NCI-H146 treated with DMSO at 0.1 percent for 48 hours (cell line): ENCODE data around the gene NEDD9.
A peak's percentile ranks its signal among the peaks of the same experiment; 100 is the strongest.

Source experiments
- DNase-seq: peaks from one replicate; lab custom pipeline; 2025; ENCODE audit not compliant: unreplicated experiment; lab: John Stamatoyannopoulos, UW

Gene NEDD9

GRCh38 chr6:11232193-11232769 is at the start of gene NEDD9:
TSS of gene NEDD9 (minus strand) at chr6:11232668. CDS start at chr6:11232515, 153 bp downstream.
- DNase-seq, result peak; percentile 58

DNA sequence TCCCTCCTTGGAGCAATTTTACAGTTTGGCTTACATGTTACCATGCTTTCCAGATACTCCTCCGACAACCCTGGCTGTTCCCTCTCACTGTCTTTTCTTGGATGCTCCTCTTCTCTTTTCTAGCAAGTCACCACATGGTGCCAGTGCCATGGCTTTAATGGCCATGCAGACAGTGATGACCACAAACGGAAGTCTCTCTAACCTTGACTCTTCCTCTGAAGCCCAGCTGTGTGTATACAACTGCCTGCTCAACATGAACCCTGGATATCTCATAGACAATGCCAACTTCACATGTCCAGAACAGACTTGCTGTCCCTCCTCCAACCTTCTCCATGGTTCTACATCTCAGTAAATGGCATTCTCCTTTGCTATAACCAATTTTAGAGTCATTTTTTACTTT is 49.8 kb upstream of the NEDD9 start:
- DNase-seq, result no peak

- DNase-seq, result no peak
Measured at GRCh38 chr6:11280394-11280793, 47.9 kb upstream of the NEDD9 start.

DNA sequence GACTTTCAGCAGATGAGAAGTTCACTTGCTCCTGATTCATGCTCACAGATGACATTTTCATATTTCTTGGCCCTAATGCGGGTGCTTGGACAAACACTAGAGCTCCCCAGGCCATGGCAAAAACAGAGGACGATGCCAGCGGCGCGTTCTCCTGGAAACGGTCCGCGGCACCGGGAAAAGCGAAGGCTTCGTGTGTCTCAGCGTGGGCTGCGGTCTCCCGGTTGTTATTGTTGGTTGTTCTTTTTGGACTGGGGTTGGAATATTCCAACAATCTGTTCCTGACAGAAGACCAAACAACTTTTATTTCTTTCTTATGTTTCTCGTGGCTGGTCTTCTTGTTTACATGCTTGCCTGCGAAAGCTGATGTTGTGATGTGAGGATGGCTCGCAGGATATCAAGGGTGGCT is 46.8 kb upstream of the NEDD9 start:
- DNase-seq, result no peak

DNA sequence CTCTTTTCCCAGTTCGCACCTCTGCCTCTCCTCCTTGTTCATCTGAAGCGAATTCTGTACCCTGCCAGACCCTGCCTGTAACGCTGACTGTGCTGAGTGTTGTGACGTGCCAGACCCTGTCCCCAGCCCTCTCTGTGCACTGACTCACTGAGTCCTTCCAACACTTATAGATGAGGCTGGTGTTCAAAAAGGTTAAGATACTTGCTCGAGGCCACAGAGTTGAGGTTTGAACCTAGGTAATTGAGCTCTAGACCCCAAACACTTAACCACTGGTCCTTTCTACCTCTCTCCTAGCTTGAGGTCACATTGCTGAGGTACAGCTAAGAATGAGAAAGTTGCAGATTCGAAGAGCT is 45.7 kb upstream of the NEDD9 start:
- DNase-seq, result no peak

GRCh38 chr6:11277275-11278206 is 45.1 kb upstream of the NEDD9 start:
- no peak for DNase-seq

DNA sequence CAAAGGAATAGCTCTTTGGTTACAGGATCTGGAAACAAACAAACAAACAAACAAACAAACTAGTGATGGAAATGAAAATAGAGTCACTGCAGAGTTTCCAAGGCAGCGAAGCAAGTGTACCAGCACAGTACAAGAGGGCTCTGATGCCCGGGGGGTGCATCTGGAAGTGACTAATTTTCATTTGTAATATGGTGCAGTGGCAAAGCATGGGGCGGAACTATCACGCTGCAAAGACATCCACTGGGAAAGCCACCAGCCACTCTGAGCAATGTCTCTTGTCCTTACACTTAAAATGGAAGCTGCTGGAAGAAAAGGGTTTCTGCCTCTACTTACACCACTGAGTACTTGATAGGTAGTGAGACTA is 44.4 kb upstream of the NEDD9 start:
- DNase-seq, result no peak

- no peak for DNase-seq
Measured at GRCh38 chr6:11276228-11276627, 43.8 kb upstream of the NEDD9 start.

- no peak for DNase-seq
Measured at GRCh38 chr6:11275598-11275997, 43.1 kb upstream of the NEDD9 start.

DNA sequence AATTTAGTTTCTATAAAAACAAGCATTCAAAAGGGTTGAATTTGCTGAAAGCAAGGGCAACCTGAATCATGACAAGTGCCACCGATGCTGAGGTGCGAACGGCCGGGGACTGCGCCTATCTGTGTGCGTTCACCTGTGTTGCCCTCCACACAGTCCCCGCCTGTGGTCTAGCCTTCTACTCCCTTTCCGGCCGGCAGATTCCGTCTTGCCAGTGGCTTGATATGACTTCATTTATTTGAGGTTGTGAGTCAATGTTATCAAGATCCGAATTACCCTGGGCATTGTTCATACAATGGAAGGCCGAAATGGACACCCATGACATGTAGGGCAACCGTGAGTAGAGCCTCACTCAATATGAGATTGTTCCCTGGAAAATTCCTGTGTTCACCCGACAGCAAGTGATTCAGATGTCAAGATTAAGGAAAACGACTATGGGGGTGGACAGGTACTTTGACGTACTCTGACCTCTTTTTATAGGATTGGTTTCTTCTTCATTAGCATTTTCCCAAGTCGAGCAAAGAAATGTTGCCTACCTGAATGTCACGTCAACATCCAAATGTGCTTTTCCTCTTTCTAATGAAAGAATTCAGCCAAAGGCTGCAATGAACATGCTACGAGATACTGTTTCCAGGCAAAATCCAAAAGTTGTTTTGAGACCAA is 41.1 kb upstream of the NEDD9 start:
- no peak for DNase-seq

DNA sequence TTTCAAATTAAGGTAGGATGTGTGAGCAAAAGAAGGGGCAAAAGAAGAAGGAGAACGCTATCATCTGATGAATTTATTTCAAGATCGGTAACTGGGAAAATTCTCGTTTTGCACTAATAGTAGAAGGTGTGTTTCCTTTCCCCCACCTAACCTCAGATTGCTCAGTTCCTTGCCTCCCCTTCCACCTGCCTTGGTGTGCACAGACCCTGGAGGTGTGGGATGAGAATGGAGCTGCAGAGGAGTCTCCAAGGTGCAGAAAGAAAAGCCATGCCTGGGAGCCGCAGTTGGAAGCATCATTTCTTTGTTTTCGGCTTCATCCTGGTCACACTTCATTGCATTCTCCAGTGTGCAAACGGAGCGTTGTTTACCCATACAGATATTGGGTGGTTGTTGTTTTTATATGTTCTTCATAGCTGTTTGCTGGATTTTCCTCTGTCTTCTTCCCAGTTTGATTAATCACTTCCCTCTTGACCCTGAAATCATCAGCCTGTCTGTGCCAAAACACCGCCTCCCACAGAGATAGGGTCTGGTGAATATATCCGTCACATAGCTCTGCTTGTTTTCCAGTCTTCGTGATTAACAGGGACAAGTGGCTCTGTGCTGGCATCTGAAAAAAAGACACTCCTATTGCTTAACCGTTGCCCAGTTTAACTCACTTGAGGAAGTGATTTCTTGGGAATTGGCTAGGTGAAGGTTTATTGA is 40.2 kb upstream of the NEDD9 start:
- no peak for DNase-seq

DNA sequence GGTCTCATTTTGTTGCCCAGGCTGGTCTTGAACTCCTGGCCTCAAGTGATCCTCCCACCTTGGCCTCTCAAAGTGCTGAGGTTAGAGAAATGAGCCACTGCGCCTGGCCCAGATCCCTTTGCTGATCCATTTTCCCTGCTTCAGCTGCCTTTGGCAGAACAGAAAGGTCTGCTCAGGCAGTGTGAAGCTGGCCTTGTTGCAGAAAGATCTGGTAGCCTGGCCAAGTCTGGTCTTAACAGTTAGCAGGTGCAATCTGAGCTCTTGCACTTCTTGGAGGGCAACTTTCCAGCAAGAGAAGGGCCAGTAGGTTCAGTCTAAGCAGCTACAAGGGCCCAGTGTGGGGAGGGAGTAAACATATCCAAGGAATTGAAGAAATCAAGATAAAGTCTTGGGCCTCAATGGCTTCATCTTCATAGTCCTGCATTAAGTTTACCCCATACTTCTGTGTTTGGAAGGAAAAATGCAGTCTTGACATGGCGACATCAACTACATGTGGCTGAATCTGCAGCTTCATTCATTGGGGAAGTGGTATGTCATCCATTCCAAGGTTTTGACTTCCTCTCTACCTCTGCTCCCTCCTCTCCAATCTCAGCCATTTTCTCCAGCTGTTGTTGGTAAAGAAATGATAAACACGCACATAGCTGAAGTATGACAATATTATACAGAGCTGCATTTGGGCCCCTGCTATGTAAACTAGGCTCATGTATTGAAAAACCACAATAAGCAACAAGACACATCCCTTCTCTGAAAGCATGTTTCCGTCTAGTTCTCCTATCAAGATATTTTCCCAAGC is 39.0 kb upstream of the NEDD9 start:
- no peak for DNase-seq

GRCh38 chr6:11270030-11271027 is 37.9 kb upstream of the NEDD9 start:
- DNase-seq, result no peak

GRCh38 chr6:11268978-11269377 is 36.5 kb upstream of the NEDD9 start:
- DNase-seq, result no peak

DNA sequence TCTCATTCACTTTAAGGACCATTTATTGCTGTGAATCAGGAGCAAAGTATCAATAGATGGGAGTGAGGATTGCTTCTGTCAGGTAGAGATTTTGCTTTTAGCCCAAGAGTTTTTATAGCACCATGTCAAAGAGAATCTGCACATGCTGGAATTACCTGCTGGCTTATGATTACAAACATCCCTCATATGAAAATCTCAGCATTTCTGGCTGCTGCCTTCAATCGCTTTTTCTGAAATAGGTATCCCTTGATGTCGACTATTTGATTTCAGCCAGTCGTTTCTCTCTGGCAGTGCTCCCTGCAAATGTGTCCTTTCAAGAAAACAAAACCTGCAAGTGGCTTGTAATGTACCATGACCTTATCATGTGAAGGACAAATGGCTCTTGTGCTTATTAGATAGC is 34.5 kb upstream of the NEDD9 start:
- no peak for DNase-seq

- no peak for DNase-seq
Measured at GRCh38 chr6:11265932-11266331, 33.5 kb upstream of the NEDD9 start.

DNA sequence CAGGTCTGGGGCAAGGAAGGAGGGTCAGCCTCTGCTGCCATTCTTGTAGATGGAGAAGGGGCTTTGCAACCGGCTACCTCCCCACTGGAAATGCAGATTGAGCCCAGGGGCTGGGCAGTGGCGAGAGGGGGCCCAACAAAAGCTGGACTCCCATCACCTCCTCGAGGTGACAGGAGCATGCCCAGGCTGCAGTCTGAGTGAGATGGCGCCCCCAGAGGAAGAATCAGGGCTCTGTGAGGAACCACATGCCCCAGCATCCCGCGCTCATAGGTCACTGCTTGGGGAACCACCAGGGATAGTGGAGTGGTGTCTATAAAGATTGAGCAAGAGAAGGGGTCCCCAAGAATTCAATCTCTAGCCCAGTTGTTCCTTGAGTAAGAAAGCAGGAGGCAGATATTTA is 31.6 kb upstream of the NEDD9 start:
- no peak for DNase-seq

DNA sequence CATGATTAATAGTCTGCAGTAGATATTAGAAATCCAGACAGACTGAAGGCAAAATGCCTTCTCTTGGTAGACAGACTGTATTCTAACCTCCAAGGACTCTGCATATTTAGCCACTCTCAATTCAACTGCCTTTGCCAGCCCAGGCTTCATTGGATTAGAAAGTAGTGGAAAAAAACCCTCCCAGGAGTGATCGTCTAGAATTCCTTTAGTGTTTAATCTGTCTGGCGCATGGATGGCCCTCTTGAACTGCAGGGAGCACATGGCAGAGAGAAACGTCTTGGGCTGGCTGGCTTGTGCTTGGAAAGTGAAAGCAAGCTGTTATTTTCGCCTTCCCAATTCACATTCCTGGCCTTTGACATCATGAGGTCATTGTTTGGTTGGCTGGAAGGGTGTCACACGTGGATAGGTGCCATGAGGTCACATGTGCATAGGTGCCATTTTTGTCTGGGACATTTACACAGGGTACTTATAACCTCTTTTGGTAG is 30.9 kb upstream of the NEDD9 start:
- DNase-seq, result no peak

DNA sequence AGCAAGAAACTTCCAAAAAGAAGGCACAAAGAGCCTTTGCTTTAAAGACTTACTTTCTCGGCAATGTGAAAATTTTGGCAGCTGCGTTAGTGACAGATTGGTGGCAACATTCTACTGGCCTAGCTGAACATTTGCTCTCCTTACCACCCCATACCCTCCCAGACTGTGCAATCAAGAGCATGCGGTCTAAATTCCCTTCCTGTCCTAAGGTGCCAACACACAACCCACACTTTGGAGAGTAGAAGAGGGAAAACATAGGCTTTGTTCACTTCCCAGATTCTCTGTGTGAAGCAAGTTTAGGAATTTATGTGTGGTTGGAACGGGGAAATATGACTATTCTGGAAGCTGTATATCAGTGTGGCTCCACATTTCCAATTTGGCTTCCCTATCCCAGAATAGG is 29.8 kb upstream of the NEDD9 start:
- no peak for DNase-seq
